Astrocyte of the spinal cord (primary cell): ENCODE results near the gene SMS.

Source experiments
- DNase-seq: peaks from one replicate; pipeline ENCODE4 v3.0.0; 2011; ENCODE audit warnings: low read depth, low spot score
- H3K4me3 ChIP-seq: 2 replicates; pipeline ENCODE4 v1.5.1; 2011; ENCODE audit warnings: low read depth, mild to moderate bottlenecking, low read length, moderate library complexity
- in situ Hi-C: cut with HindIII; loops from 2 replicates; pipeline ENCODE4 v1.10.0; 2017; ENCODE audit warnings: low sequenced_read_pairs
- TF ChIP-seq, protein P1 (sequence below): IDR thresholded peaks from 2 replicates; pipeline ENCODE4 v1.5.1; 2012; ENCODE audit warnings: low read depth, mild to moderate bottlenecking, low read length, inconsistent platforms

The SMS gene

DNA sequence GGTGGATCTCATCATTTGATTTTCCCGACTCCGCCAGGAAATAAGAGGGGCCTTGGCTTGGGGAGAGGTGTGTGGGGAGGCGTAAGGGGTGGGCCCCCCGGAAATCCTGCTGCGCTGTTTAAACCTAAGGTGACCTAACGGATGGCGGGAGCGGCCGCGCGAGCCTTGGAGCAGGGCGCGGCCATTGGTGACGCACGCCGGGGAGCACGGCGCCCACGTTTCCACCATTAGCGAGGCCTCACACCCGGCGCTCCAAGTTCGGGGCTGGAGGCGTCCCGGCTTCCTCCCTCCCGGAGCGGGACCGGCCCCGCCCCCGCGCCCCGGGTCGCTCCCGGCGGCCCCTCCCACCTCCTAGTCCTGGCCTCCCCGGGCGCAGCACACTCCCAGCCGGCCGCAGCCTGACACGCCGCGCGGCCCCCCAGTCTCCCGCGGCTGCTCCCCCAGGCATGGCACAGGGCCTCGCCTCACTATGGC, at the start of gene SMS:
Gene SMS (plus strand): TSS at position 354 of the 474 bp plus-strand sequence. CDS start 116 bp downstream, at position 470.
- DNase-seq = peak; percentile 77
- H3K4me3 ChIP-seq = peak within 1 kb of the TSS; percentile 64

DNA sequence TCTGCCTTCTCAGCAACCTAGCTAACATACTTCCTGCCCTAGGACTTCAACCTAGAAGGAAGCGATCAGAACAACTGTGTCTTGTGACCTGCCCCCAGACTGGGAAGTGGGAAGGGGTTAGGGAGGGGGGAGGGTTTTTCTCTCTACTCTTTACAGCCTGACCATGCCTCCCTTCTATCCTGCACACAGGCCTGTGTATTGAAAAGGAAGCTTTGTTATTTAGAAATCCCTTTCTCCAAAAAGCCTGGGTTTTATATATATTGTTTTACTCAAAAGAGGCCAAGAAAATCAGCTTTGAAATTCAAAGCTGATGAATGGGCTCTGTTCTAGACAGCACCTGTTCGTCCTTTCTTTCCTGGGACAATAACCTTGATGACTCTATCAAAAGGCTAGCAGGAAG, 35.2 kb upstream of the SMS start:
- no peak overlapping the region for H3K4me3 ChIP-seq
- DNase-seq = no peak
- TF ChIP-seq, protein P1, sequence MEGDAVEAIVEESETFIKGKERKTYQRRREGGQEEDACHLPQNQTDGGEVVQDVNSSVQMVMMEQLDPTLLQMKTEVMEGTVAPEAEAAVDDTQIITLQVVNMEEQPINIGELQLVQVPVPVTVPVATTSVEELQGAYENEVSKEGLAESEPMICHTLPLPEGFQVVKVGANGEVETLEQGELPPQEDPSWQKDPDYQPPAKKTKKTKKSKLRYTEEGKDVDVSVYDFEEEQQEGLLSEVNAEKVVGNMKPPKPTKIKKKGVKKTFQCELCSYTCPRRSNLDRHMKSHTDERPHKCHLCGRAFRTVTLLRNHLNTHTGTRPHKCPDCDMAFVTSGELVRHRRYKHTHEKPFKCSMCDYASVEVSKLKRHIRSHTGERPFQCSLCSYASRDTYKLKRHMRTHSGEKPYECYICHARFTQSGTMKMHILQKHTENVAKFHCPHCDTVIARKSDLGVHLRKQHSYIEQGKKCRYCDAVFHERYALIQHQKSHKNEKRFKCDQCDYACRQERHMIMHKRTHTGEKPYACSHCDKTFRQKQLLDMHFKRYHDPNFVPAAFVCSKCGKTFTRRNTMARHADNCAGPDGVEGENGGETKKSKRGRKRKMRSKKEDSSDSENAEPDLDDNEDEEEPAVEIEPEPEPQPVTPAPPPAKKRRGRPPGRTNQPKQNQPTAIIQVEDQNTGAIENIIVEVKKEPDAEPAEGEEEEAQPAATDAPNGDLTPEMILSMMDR = no peak
- in situ Hi-C loops = no loop called here

More for the DNA sequence above, at the start of gene SMS:
- TF ChIP-seq, protein P1 = no peak
- in situ Hi-C loops = no loop called here

DNA sequence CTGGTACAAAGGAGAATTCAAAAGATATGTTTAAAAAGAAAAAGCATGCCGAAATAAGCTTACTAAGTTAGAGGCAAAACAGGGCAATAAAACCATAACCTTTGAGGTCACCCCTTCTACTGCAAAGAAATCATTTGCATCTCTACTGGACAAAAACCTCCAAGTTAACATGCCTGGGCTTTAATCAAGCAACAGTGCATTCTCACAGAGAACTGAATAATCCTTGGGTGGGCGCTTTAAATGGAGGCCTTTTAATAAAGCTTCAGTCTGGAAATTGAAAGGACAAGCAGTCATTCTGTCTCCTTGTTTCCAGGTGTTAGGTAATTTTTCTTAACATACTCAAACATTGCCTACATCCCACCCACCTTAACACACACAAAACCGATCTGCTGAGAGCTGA, 34.6 kb upstream of the SMS start:
- no peak for DNase-seq
- H3K4me3 ChIP-seq = no peak overlapping the region
- in situ Hi-C loops = no loop called here
- TF ChIP-seq, protein P1 = no peak

DNA sequence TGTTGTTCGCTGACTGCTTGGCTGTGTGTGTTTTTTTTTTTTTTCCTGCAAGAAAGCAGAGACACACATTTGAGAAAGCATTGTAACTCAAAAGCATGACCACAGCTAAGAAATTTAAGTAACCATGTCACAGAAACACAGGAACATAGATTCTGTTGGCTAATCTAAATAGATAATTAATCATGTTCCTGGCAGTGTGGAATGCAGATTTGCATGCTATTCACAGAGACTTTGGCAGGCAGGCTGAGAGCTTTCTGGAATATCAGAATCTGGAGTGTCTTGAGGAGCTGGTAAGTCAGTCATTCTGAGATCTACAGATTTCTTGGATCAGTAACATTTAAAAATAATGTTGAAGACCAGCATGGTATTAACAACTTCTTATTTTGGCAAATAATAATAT, 33.2 kb upstream of the SMS start:
- in situ Hi-C loops = no loop called here
- TF ChIP-seq, protein P1 = no peak
- H3K4me3 ChIP-seq = no peak overlapping the region
- DNase-seq = no peak

DNA sequence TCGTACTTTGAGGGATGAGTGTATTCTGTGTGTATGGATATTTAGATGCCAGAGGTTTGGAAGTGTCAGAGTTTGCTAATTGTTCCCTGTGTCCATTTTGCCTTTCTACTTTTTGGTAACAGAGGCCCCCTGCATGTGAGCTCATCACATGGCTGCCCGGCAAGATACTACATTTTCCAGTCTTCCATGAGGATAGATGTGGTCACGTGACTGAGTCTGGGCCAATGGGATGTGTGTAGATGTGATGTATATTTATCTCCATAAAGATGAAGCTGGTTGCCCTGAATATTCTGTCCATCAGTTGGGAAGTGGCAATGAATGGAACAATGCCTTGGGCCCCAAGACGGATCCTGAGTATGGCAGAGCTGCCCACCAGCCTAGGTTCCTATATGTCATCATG, 29.0 kb upstream of the SMS start:
- no peak overlapping the region for H3K4me3 ChIP-seq
- no peak for DNase-seq
- in situ Hi-C loops = no loop called here
- TF ChIP-seq, protein P1 = no peak

DNA sequence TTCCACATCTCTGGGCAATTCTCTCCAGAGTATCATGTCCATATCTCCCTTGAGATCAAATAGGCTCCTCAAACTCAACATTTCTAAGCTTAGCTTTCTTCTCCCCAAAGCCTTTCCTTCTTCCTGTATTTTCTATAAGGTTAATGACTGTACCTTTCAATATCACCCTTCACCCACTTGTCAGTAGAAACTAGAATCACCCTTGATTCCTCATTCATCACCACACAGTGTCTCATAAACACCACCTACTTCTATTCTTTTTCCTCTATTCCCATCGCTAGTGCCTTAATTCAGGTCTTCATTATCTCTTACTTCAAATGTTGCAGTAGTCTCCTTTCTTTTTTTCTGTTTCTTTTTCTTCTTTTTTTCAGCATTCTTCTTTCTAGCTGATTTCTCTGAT, 28.3 kb upstream of the SMS start:
- in situ Hi-C loops = no loop called here
- DNase-seq = no peak
- TF ChIP-seq, protein P1 = no peak
- no peak overlapping the region for H3K4me3 ChIP-seq

DNA sequence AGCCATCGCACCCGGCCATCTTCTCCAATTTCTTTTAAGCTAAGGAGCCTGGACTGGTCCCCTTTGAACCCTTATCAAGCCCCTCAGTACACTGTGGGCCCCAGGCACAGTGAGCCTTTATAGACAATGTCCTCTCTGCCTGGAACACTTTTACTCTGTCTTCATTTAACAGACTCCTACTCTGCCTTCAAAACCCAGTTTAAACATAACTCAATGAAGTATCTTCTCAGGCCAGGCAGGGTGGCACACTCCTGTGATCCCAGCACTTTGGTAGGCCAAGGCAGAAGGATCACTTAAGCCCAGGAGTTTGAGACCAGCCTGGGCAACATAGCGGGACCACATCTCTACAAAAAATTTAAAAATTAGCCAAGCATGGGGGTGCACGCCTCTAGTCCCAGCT, 27.5 kb upstream of the SMS start:
- no peak for DNase-seq
- TF ChIP-seq, protein P1 = no peak
- in situ Hi-C loops = no loop called here
- no peak overlapping the region for H3K4me3 ChIP-seq
